K562 (cell line): ENCODE data around the gene ANKRD65. TPM values are rescaled to one million over a fixed set of nuclear protein-coding genes. Genes with fewer than 3 reads are reported as not detected.
A peak's percentile ranks its signal among the peaks of the same experiment; 100 is the strongest.

Experiments
- ARHGAP35 ChIP-seq: fragments of 450-650 bp; IDR thresholded peaks from 2 replicates; pipeline ENCODE4 v1.6.1; 2018; ENCODE audit not compliant: partially characterized antibody
- CREM ChIP-seq: IDR thresholded peaks from 2 replicates; pipeline ENCODE4 v1.6.1; 2014; ENCODE audit warnings: antibody characterized with exemption, low read depth
- ELF1 ChIP-seq: fragments of 200-800 bp; sonication (Bioruptor generic); IDR thresholded peaks from 2 replicates; pipeline ENCODE4 v1.6.1; 2016; ENCODE audit warnings: missing genetic modification characterization, missing compliant biosample characterization
- EWSR1 ChIP-seq: fragments of 450-650 bp; IDR thresholded peaks from 2 replicates; pipeline ENCODE4 v1.6.1; 2018; ENCODE audit warnings: borderline replicate concordance, mild to moderate bottlenecking, low read depth, moderate library complexity; ENCODE audit not compliant: partially characterized antibody
- HNRNPK ChIP-seq: fragments of 200-400 bp; formaldehyde crosslinking; IDR thresholded peaks from one replicate; pipeline ENCODE4 v1.6.1; 2018; ENCODE audit warnings: mild to moderate bottlenecking, low read depth, low read length; ENCODE audit not compliant: poor library complexity, severe bottlenecking
- MBD2 ChIP-seq: sonication (generic); IDR thresholded peaks from 2 replicates; pipeline ENCODE4 v1.6.1; 2016; ENCODE audit warnings: low read depth, borderline replicate concordance
- NR2F6 ChIP-seq: fragments of 450-650 bp; formaldehyde crosslinking; IDR thresholded peaks from 2 replicates; pipeline ENCODE4 v1.4.0; 2020; ENCODE audit warnings: mild to moderate bottlenecking
- PRMT5 ChIP-seq: sonication (generic); formaldehyde crosslinking; IDR thresholded peaks from 2 replicates; pipeline ENCODE4 v1.5.0; 2020; ENCODE audit warnings: missing genetic modification reagents
- RBFOX2 ChIP-seq: fragments of 200-400 bp; formaldehyde crosslinking; IDR thresholded peaks from 2 replicates; pipeline ENCODE4 v1.6.1; 2017; ENCODE audit warnings: low read depth, mild to moderate bottlenecking, low read length, moderate library complexity
- RHOXF2B ChIP-seq: fragments of 250-450 bp; sonication (Bioruptor Pico); conservative IDR thresholded peaks from 2 replicates; pipeline ENCODE4 v1.5.1; 2021
- SP1 ChIP-seq: sonication (generic); formaldehyde crosslinking; IDR thresholded peaks from 2 replicates; pipeline ENCODE4 v1.8.1; 2022; ENCODE audit warnings: mild to moderate bottlenecking, missing genetic modification reagents
- TEAD4 ChIP-seq, 2 experiments: sonication (generic) in 1 of 2; formaldehyde crosslinking in 1 of 2; IDR thresholded peaks; 2 replicates each; pipeline versions ENCODE4 v1.6.1 to v1.8.0; 2012 to 2022; ENCODE audit warnings: borderline replicate concordance in 1 of 2, inconsistent platforms in 1 of 2, low read length in 1 of 2, mild to moderate bottlenecking in 1 of 2, missing genetic modification reagents in 1 of 2
- ZC3H11A ChIP-seq: IDR thresholded peaks from 2 replicates; pipeline ENCODE4 v1.6.1; 2012; ENCODE audit warnings: low read depth, low read length, improper control_type of control experiment
- polyA plus RNA-seq, 8 experiments: library from polyadenylated mRNA; depleted of rRNA in 4 of 8; stranded (reverse) in 5 of 8; unstranded in 3 of 8; fragments of >200 nt; fragmentation: Nextera tagmentation in 2 of 8; fragmentation: Illumina TruSeq in 1 of 8; extraction: Ambion mirVana in 2 of 8; extraction: Trizol in 1 of 8; gene quantifications; 2 replicates each; pipeline versions ENCODE4 v1.2.1 to v1.2.3, GENCODE V29; 2011 to 2014; ENCODE audit warnings: inconsistent platforms in 1 of 8, missing spikeins in 1 of 8
- total RNA-seq, 7 experiments: library from RNA; depleted of rRNA in 6 of 7; stranded (reverse); fragments of >200 nt in 6 of 7; fragmentation: Illumina TruSeq in 2 of 7; extraction: Trizol in 2 of 7; gene quantifications; 2 replicates each; pipeline versions ENCODE4 v1.2.1 to v1.2.3, GENCODE V29; 2011 to 2021; ENCODE audit warnings: low replicate concordance in 1 of 7
- TF ChIP-seq, protein P1 (sequence below): fragments of 450-650 bp; IDR thresholded peaks from 2 replicates; pipeline ENCODE4 v1.6.1; 2016
- TF ChIP-seq, protein P2 (sequence below), 2 experiments: IDR thresholded peaks in 1 of 2; conservative IDR thresholded peaks in 1 of 2; 2 replicates each; pipeline ENCODE4 v1.6.1; 2016; ENCODE audit warnings: low read depth in 2 of 2, mild to moderate bottlenecking in 1 of 2, missing compliant biosample characterization in 1 of 2, missing genetic modification characterization in 1 of 2, moderate library complexity in 1 of 2
- TF ChIP-seq, protein P3 (sequence below): fragments of 250-450 bp; sonication (Bioruptor Pico); IDR thresholded peaks from 2 replicates; pipeline ENCODE4 v1.4.0; 2020
- TF ChIP-seq, protein P4 (sequence below): fragments of 250-450 bp; sonication (Bioruptor Pico); IDR thresholded peaks from 2 replicates; pipeline ENCODE4 v1.4.0; 2020; ENCODE audit warnings: mild to moderate bottlenecking, moderate library complexity

Gene ANKRD65
- total and polyA plus RNA-seq, 9 of the 15 experiments (the other 6 are each of a cell fraction or from before 2014, with no cell fraction given) = not detected

DNA sequence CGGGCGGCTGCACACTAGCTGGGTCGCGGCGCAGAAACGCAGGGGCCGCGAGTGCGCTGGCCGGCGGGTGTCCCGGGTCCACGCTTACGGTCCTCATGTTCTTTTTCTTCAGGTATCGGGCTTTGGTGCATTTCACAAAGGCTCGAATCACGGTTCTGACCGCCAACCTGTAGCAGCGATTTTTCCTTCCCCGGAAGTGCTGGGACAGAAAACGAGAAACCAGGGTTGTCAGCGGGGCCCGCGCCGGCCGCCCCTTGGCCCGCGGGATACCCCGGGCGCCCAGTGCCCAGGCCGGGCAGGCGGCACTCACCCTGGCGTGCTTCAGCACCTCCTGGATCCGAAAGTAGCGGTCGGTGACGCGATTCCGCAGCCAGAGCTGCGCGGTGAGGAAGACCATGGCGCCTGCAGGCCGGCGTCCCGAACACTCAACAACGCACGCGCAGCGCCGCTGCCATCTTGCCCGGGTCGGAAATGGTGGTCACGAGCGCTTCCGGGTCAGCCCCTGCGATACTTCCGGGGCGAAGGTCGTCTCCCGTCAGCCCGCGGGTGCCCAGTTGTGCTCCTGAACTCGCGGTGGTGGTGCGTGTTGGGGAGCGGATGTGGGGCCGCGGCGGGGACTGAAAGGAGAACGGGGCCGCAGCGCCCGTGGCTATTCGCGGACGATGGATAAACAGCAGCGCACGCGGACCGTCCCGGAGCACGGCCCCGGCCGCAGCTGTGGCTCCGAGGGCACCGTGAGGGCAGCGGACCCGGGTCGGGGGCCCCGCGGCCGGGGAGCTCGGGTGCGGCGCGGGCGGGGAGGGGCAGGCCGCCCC is 14.0 kb downstream of the ANKRD65 start, which contains the start of gene MRPL20 (continued):
- TF ChIP-seq, protein P1, sequence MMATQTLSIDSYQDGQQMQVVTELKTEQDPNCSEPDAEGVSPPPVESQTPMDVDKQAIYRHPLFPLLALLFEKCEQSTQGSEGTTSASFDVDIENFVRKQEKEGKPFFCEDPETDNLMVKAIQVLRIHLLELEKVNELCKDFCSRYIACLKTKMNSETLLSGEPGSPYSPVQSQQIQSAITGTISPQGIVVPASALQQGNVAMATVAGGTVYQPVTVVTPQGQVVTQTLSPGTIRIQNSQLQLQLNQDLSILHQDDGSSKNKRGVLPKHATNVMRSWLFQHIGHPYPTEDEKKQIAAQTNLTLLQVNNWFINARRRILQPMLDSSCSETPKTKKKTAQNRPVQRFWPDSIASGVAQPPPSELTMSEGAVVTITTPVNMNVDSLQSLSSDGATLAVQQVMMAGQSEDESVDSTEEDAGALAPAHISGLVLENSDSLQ = peak; percentile 87
- TF ChIP-seq ELF1 (tag) (peak; percentile 92), MBD2 (peak; percentile 94), CREM (peak; percentile 94), HNRNPK (no peak), NR2F6 (CRISPR knock-in tag) (peak; percentile 8), RHOXF2B (no peak), TEAD4 (IDR thresholded peaks at IDR 0.05; ENCODE audit: low read length) (peak; percentile 27; the same call in 1 of the 2 replicates), TEAD4 (CRISPR knock-in tag; IDR thresholded peaks at IDR 0.05; ENCODE audit: borderline replicate concordance) (no peak), EWSR1 (no peak), PRMT5 (CRISPR knock-in tag) (no peak), ZC3H11A (peak; percentile 23; the same call in 1 of the 2 replicates), ARHGAP35 (no peak), RBFOX2 (peak; percentile 100), SP1 (CRISPR knock-in tag) (peak; percentile 73)
- TF ChIP-seq, protein P2, sequence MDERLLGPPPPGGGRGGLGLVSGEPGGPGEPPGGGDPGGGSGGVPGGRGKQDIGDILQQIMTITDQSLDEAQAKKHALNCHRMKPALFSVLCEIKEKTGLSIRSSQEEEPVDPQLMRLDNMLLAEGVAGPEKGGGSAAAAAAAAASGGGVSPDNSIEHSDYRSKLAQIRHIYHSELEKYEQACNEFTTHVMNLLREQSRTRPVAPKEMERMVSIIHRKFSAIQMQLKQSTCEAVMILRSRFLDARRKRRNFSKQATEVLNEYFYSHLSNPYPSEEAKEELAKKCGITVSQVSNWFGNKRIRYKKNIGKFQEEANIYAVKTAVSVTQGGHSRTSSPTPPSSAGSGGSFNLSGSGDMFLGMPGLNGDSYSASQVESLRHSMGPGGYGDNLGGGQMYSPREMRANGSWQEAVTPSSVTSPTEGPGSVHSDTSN (CRISPR knock-in tag; IDR thresholded peaks at IDR 0.05; ENCODE audit: low read depth) = no peak
- TF ChIP-seq, protein P2 (tag; conservative IDR thresholded peaks at IDR 0.05; ENCODE audit: low read depth) = no peak
- TF ChIP-seq, protein P3, sequence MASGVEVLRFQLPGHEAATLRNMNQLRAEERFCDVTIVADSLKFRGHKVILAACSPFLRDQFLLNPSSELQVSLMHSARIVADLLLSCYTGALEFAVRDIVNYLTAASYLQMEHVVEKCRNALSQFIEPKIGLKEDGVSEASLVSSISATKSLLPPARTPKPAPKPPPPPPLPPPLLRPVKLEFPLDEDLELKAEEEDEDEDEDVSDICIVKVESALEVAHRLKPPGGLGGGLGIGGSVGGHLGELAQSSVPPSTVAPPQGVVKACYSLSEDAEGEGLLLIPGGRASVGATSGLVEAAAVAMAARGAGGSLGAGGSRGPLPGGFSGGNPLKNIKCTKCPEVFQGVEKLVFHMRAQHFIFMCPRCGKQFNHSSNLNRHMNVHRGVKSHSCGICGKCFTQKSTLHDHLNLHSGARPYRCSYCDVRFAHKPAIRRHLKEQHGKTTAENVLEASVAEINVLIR = peak; percentile 39; the same call in 1 of the 2 replicates
- TF ChIP-seq, protein P4, sequence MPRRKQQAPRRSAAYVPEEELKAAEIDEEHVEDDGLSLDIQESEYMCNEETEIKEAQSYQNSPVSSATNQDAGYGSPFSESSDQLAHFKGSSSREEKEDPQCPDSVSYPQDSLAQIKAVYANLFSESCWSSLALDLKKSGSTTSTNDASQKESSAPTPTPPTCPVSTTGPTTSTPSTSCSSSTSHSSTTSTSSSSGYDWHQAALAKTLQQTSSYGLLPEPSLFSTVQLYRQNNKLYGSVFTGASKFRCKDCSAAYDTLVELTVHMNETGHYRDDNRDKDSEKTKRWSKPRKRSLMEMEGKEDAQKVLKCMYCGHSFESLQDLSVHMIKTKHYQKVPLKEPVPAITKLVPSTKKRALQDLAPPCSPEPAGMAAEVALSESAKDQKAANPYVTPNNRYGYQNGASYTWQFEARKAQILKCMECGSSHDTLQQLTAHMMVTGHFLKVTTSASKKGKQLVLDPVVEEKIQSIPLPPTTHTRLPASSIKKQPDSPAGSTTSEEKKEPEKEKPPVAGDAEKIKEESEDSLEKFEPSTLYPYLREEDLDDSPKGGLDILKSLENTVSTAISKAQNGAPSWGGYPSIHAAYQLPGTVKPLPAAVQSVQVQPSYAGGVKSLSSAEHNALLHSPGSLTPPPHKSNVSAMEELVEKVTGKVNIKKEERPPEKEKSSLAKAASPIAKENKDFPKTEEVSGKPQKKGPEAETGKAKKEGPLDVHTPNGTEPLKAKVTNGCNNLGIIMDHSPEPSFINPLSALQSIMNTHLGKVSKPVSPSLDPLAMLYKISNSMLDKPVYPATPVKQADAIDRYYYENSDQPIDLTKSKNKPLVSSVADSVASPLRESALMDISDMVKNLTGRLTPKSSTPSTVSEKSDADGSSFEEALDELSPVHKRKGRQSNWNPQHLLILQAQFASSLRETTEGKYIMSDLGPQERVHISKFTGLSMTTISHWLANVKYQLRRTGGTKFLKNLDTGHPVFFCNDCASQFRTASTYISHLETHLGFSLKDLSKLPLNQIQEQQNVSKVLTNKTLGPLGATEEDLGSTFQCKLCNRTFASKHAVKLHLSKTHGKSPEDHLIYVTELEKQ (CRISPR knock-in tag) = no peak
